H1 (cell line): ENCODE results near the gene PKP3. TPM values are rescaled to one million over a fixed set of nuclear protein-coding genes. Genes with fewer than 3 reads are reported as not detected.

Experiments
- CTCF ChIA-PET: fragments of 300-600 bp; sonication (Branson Sonifier 250); formaldehyde crosslinking; loops from one replicate; lab custom pipeline; 2021; ENCODE audit not compliant: partially characterized antibody; lab: Charles Lee
- POLR2A ChIA-PET: fragments of 300-600 bp; sonication (Branson Sonifier 250); formaldehyde crosslinking; loops from one replicate; lab custom pipeline; 2021; ENCODE audit warnings: inconsistent platforms; ENCODE audit not compliant: partially characterized antibody; lab: Charles Lee
- DNase-seq, 2 experiments: peaks; one replicate each; pipeline versions ENCODE4 v3.0.0 to v3.0.0-alpha.2; 2010 to 2022; ENCODE audit warnings: low spot score in 2 of 2, low read depth in 1 of 2, mixed read lengths in 1 of 2
- FAIRE-seq: peaks from 2 replicates; lab custom pipeline; 2011; peaks lifted over from hg19 to GRCh38; lab: Jason Lieb, UNC
- H2AFZ ChIP-seq: 2 replicates; pipeline ENCODE4 v1.8.1; 2012; ENCODE audit warnings: low read length, inconsistent platforms
- H2AK5ac ChIP-seq: 2 replicates; pipeline ENCODE4 v1.6.1; 2013; ENCODE audit warnings: low read depth, low read length
- H2BK120ac ChIP-seq: replicated peaks from 2 replicates; pipeline ENCODE3; 2013; ENCODE audit warnings: low read depth, low read length, inconsistent platforms
- H2BK12ac ChIP-seq: 2 replicates; pipeline ENCODE4 v1.6.1; 2013; ENCODE audit warnings: low read depth, low read length
- H2BK15ac ChIP-seq: 2 replicates; pipeline ENCODE4 v1.6.1; 2013; ENCODE audit warnings: low read length
- H2BK20ac ChIP-seq: 2 replicates; pipeline ENCODE4 v1.6.1; 2013; ENCODE audit warnings: low read length
- H2BK5ac ChIP-seq: 2 replicates; pipeline ENCODE4 v1.6.1; 2013; ENCODE audit warnings: low read depth, low read length
- H3K14ac ChIP-seq: 2 replicates; pipeline ENCODE4 v1.6.1; 2013; ENCODE audit warnings: inconsistent platforms; ENCODE audit not compliant: insufficient read length
- H3K18ac ChIP-seq: 2 replicates; pipeline ENCODE4 v1.6.1; 2013; ENCODE audit warnings: low read length; ENCODE audit errors: extremely low read depth
- H3K23ac ChIP-seq: 2 replicates; pipeline ENCODE4 v1.6.1; 2013; ENCODE audit warnings: inconsistent platforms; ENCODE audit not compliant: insufficient read length
- H3K23me2 ChIP-seq: 2 replicates; pipeline ENCODE4 v1.6.1; 2013; ENCODE audit warnings: low read depth, low read length
- H3K27ac ChIP-seq: 2 replicates; pipeline ENCODE4 v1.6.1; 2011; ENCODE audit warnings: low read depth, low read length, inconsistent platforms
- H3K27me3 ChIP-seq, 4 experiments: replicated peaks in 1 of 4; 1 replicate in 1 of 4; 2 replicates in 3 of 4; pipeline versions ENCODE4 v1.6.1 to v1.8.1; 2011 to 2013; ENCODE audit warnings: low read length in 3 of 4, mild to moderate bottlenecking in 3 of 4, inconsistent platforms in 2 of 4, mixed read lengths in 2 of 4, moderate library complexity in 1 of 4; ENCODE audit not compliant: control insufficient read depth in 3 of 4, insufficient read depth in 3 of 4; ENCODE audit errors: extremely low read depth in 1 of 4
- H3K36me3 ChIP-seq, 4 experiments: 2 replicates each; pipeline versions ENCODE4 v1.6.1 to v1.8.1; 2011 to 2013; ENCODE audit warnings: mild to moderate bottlenecking in 4 of 4, low read length in 3 of 4, moderate library complexity in 2 of 4, control low read depth in 1 of 4, inconsistent platforms in 1 of 4; ENCODE audit not compliant: insufficient read depth in 4 of 4, control insufficient read depth in 2 of 4
- H3K4ac ChIP-seq: replicated peaks from 2 replicates; pipeline ENCODE3; 2013; ENCODE audit warnings: low read length, low read depth, mixed read lengths, inconsistent platforms; ENCODE audit not compliant: insufficient read length
- H3K4me1 ChIP-seq, 4 experiments: replicated peaks in 1 of 4; 1 replicate in 1 of 4; 2 replicates in 3 of 4; pipeline versions ENCODE4 v1.6.1 to v1.8.1; 2011 to 2013; ENCODE audit warnings: low read length in 3 of 4, inconsistent platforms in 2 of 4, mixed read lengths in 1 of 4; ENCODE audit not compliant: insufficient read depth in 4 of 4, control insufficient read depth in 3 of 4
- H3K4me2 ChIP-seq, 2 experiments: 2 replicates each; pipeline versions ENCODE4 v1.6.1 to v1.8.1; 2011 to 2013; ENCODE audit warnings: low read depth in 2 of 2, low read length in 2 of 2, control low read depth in 1 of 2, inconsistent platforms in 1 of 2, mild to moderate bottlenecking in 1 of 2; ENCODE audit not compliant: insufficient read depth in 1 of 2
- H3K4me3 ChIP-seq, 4 experiments: fragments of 200-600, 300-600 bp in 1 of 4; sonication (generic), shearing (Covaris generic), sonication (Bioruptor Twin) in 1 of 4; 2 replicates each; pipeline versions ENCODE4 v1.5.1 to v1.8.1; 2011 to 2016; ENCODE audit warnings: low read length in 4 of 4, low read depth in 3 of 4, control low read depth in 2 of 4, inconsistent platforms in 2 of 4, mild to moderate bottlenecking in 2 of 4, mixed read lengths in 1 of 4, moderate library complexity in 1 of 4; ENCODE audit not compliant: insufficient read depth in 2 of 4; ENCODE audit errors: extremely low read depth in 1 of 4
- H3K56ac ChIP-seq: replicated peaks from 2 replicates; pipeline ENCODE3; 2013; ENCODE audit warnings: low read depth, mild to moderate bottlenecking, mixed read lengths, low read length, inconsistent platforms; ENCODE audit not compliant: insufficient read length
- H3K79me1 ChIP-seq: 2 replicates; pipeline ENCODE4 v1.6.1; 2013; ENCODE audit warnings: low read depth, low read length, control low read depth
- H3K79me2 ChIP-seq, 2 experiments: 2 replicates each; pipeline versions ENCODE4 v1.6.1 to v1.8.1; 2012 to 2013; ENCODE audit warnings: low read length in 2 of 2, mild to moderate bottlenecking in 2 of 2, inconsistent platforms in 1 of 2; ENCODE audit not compliant: insufficient read depth in 2 of 2, control insufficient read depth in 1 of 2
- H3K9ac ChIP-seq, 4 experiments: replicated peaks in 1 of 4; 1 replicate in 1 of 4; 2 replicates in 3 of 4; pipeline versions ENCODE4 v1.6.1 to v1.8.1; 2011 to 2013; ENCODE audit warnings: low read depth in 3 of 4, low read length in 3 of 4, control low read depth in 2 of 4, mild to moderate bottlenecking in 2 of 4, moderate library complexity in 2 of 4, inconsistent platforms in 1 of 4; ENCODE audit errors: extremely low read depth in 1 of 4
- H3K9me3 ChIP-seq, 2 experiments: 2 replicates each; pipeline versions ENCODE4 v1.6.1 to v1.8.1; 2012 to 2013; ENCODE audit warnings: mild to moderate bottlenecking in 2 of 2, moderate library complexity in 2 of 2, control low read depth in 1 of 2, inconsistent platforms in 1 of 2, low read depth in 1 of 2, low read length in 1 of 2, mixed read lengths in 1 of 2; ENCODE audit not compliant: insufficient read depth in 2 of 2
- H4K20me1 ChIP-seq, 2 experiments: replicated peaks in 1 of 2; 2 replicates each; pipeline versions ENCODE3 to v1.8.1; 2011 to 2013; ENCODE audit warnings: inconsistent platforms in 2 of 2, low read length in 2 of 2, mild to moderate bottlenecking in 1 of 2; ENCODE audit not compliant: insufficient read depth in 2 of 2, control insufficient read depth in 1 of 2
- H4K5ac ChIP-seq: 2 replicates; pipeline ENCODE4 v1.6.1; 2013; ENCODE audit warnings: low read length, low read depth, mixed read lengths, inconsistent platforms; ENCODE audit not compliant: insufficient read length
- H4K8ac ChIP-seq: 2 replicates; pipeline ENCODE4 v1.8.0; 2013; ENCODE audit warnings: mild to moderate bottlenecking, moderate library complexity, low read length, inconsistent platforms; ENCODE audit not compliant: insufficient read depth; ENCODE audit errors: extremely low read depth
- H4K91ac ChIP-seq: replicated peaks from 2 replicates; pipeline ENCODE3; 2013; ENCODE audit warnings: low read length, mixed read lengths, inconsistent platforms; ENCODE audit not compliant: insufficient read length
- ASH2L ChIP-seq: fragments of 200-600, 300-600 bp; sonication (generic); IDR thresholded peaks from one replicate; pipeline ENCODE4 v1.7.1; 2017; ENCODE audit warnings: low read length
- CBX5 ChIP-seq: fragments of 300-800, 300-1000 bp; sonication (generic); IDR thresholded peaks from 2 replicates; pipeline ENCODE4 v1.7.1; 2016; ENCODE audit warnings: antibody characterized with exemption, low read length, low read depth
- CHD2 ChIP-seq: IDR thresholded peaks from 2 replicates; pipeline ENCODE4 v1.6.1; 2012; ENCODE audit warnings: low read length, improper control_type of control experiment
- CREB1 ChIP-seq: IDR thresholded peaks from 2 replicates; pipeline ENCODE4 v1.6.1; 2012; ENCODE audit warnings: inconsistent platforms
- CTBP2 ChIP-seq: IDR thresholded peaks from 2 replicates; pipeline ENCODE4 v1.7.0; 2011; ENCODE audit warnings: borderline replicate concordance, mild to moderate bottlenecking, moderate library complexity, mixed read lengths, low read length; ENCODE audit not compliant: insufficient read depth, insufficient read length
- FOSL1 ChIP-seq: IDR thresholded peaks from 2 replicates; pipeline ENCODE4 v1.6.1; 2011; ENCODE audit warnings: mild to moderate bottlenecking, low read depth, low read length, moderate library complexity; ENCODE audit not compliant: insufficient read depth
- HDAC6 ChIP-seq: IDR thresholded peaks from one replicate; pipeline ENCODE4 v1.7.1; 2012; ENCODE audit warnings: low read depth, mild to moderate bottlenecking, inconsistent platforms, low read length, moderate library complexity
- KDM1A ChIP-seq: fragments of 200-600, 300-600 bp; sonication (generic); IDR thresholded peaks from 2 replicates; pipeline ENCODE4 v1.7.1; 2016; ENCODE audit warnings: mild to moderate bottlenecking, low read length, borderline replicate concordance
- KDM4A ChIP-seq: IDR thresholded peaks from one replicate; pipeline ENCODE4 v1.7.1; 2012; ENCODE audit warnings: low read depth, mild to moderate bottlenecking, moderate library complexity, low read length, inconsistent platforms; ENCODE audit not compliant: severe bottlenecking
- MAX ChIP-seq: IDR thresholded peaks from 2 replicates; pipeline ENCODE4 v1.6.1; 2012; ENCODE audit warnings: inconsistent platforms
- PHF8 ChIP-seq: fragments of 200-600 bp; sonication (generic); conservative IDR thresholded peaks from 2 replicates; pipeline ENCODE4 v1.7.1; 2012; ENCODE audit warnings: low read depth, mild to moderate bottlenecking, inconsistent platforms, low read length, moderate library complexity
- POLR2A ChIP-seq, 2 experiments: IDR thresholded peaks; 1 replicate in 1 of 2; 2 replicates in 1 of 2; pipeline ENCODE4 v1.6.1; 2011; ENCODE audit warnings: low read depth in 2 of 2, low read length in 2 of 2, mild to moderate bottlenecking in 2 of 2; ENCODE audit errors: control extremely low read depth in 1 of 2
- RAD21 ChIP-seq, 2 experiments: IDR thresholded peaks in 1 of 2; conservative IDR thresholded peaks in 1 of 2; 2 replicates each; pipeline ENCODE4 v1.6.1; 2011; ENCODE audit warnings: low read depth in 2 of 2, low read length in 2 of 2, improper control_type of control experiment in 1 of 2, inconsistent platforms in 1 of 2, mild to moderate bottlenecking in 1 of 2, moderate library complexity in 1 of 2
- SP2 ChIP-seq: IDR thresholded peaks from 2 replicates; pipeline ENCODE4 v1.6.1; 2012; ENCODE audit warnings: mild to moderate bottlenecking, low read length, inconsistent platforms
- WGBS, 2 experiments: shearing (Covaris generic) in 1 of 2; methylation state at CpG; one replicate each; pipeline versions ENCODE4 v1.1.6 to v1.1.7; 2013 to 2015; ENCODE audit warnings: low lambda C conversion rate in 2 of 2, mixed read lengths in 2 of 2, inconsistent platforms in 1 of 2, low coverage in 1 of 2, missing lambda C conversion rate in 1 of 2; ENCODE audit not compliant: insufficient replicate concordance in 2 of 2, insufficient coverage in 1 of 2, insufficient read length in 1 of 2; ENCODE audit errors: extremely low coverage in 1 of 2, missing lambda C conversion rate in 1 of 2; 5-methylcytosine and 5-hydroxymethylcytosine counted together
- polyA plus RNA-seq, 7 experiments: library from polyadenylated mRNA; depleted of rRNA in 3 of 7; stranded (reverse) in 5 of 7; unstranded in 2 of 7; fragments of >200 nt in 5 of 7; fragments of 200-250 nt in 2 of 7; gene quantifications; 1 replicate in 5 of 7; 2 replicates in 1 of 7; 4 replicates in 1 of 7; pipeline versions ENCODE4 v1.2.1 to v1.2.3, GENCODE V29; 2011 to 2013; ENCODE audit warnings: missing spikeins in 2 of 7, mixed read lengths in 2 of 7
- total RNA-seq: library from RNA; stranded (reverse); fragmentation: NEBNext Ultra II Directional; extraction: Animal tissue kit (Norgen Biotek cat#: 25700); gene quantifications from 2 replicates; pipeline ENCODE4 v1.2.1, GENCODE V29; 2021

PKP3 gene
- total and polyA plus RNA-seq, 2 of the 8 experiments (the other 6 are each of a cell fraction or from before 2014, with no cell fraction given) = 16.7 to 28.7 TPM

GRCh38 chr11:453564-453963, 59.6 kb downstream of the PKP3 start:
- DNase-seq (no peak), FAIRE-seq (no peak)
- Histone ChIP-seq H3K4me3 (no peak overlapping the region), H3K79me1 (peaks cover 18% of the 10 kb centered on the region; the same call in 1 of the 2 replicates), H2AK5ac (no peak overlapping the region), H4K5ac (no peak overlapping the region), H3K27ac (no peak overlapping the region), H2BK20ac (no peak overlapping the region), H3K4me1 (peaks cover 3 to 24% (median 8%) of the 10 kb centered on the region in 4 experiments), H4K20me1 (peaks cover 15 to 23% of the 10 kb centered on the region in 2 experiments), H3K4ac (no peak overlapping the region), H2BK120ac (no peak overlapping the region), H3K23me2 (no peaks in the 10 kb centered on the region; the same call in 1 of the 2 replicates), H2BK5ac (no peak overlapping the region; the same call in 1 of the 2 replicates), H3K4me2 (no peak overlapping the region), H2BK12ac (no peak overlapping the region), H4K91ac (no peak overlapping the region), H3K9ac (no peak overlapping the region), H3K14ac (no peak overlapping the region), H3K9me3 (no peaks in the 10 kb centered on the region), H2AFZ (no peak overlapping the region), H3K56ac (no peak overlapping the region), H3K18ac (no peak overlapping the region), H3K36me3 (peaks cover 2 to 11% (median 3%) of the 10 kb centered on the region in 4 experiments; a peak in 3 of 8 replicates), H3K23ac (no peak overlapping the region), H3K27me3 (no peaks in the 10 kb centered on the region), H3K79me2 (peaks cover 19 to 70% of the 10 kb centered on the region in 2 experiments), H4K8ac (no peak overlapping the region), H2BK15ac (no peak overlapping the region)
- ChIA-PET CTCF (interaction anchor here (0.7 to 1.2 kb wide), 3 partner anchors 64 to 89 kb away, joined by 3 to 5 read pairs (median 3); no protein-coding TSS in a partner anchor), POLR2A (interaction anchor here (0.6 to 1.5 kb wide), 5 partner anchors 10 to 74 kb away, joined by 3 to 4 read pairs (median 3); no protein-coding TSS in a partner anchor)
- WGBS, 2 experiments = 95% methylated on average over 13 of the region's 13 CpGs; no CpG with 5 or more reads in 1 of the 2 experiments
- no peak for TF ChIP-seq CTBP2
- no peak for TF ChIP-seq KDM1A
- TF ChIP-seq FOSL1 = no peak
- no peak for TF ChIP-seq CBX5
- no peak for TF ChIP-seq RAD21 (IDR thresholded peaks at IDR 0.05 in 1 of 2, conservative IDR thresholded peaks at IDR 0.05 in 1 of 2; ENCODE audit: low read depth in 2 of 2, low read length in 2 of 2)
- no peak for TF ChIP-seq CREB1
- TF ChIP-seq PHF8 = no peak
- TF ChIP-seq CHD2 = no peak
- no peak for TF ChIP-seq MAX
- TF ChIP-seq HDAC6 = no peak
- no peak for TF ChIP-seq SP2
- no peak for TF ChIP-seq POLR2A (IDR thresholded peaks at IDR 0.05; ENCODE audit: control extremely low read depth in 1 of 2, low read depth in 2 of 2, low read length in 2 of 2)
- TF ChIP-seq KDM4A = no peak
- no peak for TF ChIP-seq ASH2L
